ENCODE measurements around the gene TM2D3. TPM values are rescaled to one million over a fixed set of nuclear protein-coding genes. Genes with fewer than 3 reads are reported as not detected.

TM2D3 gene
- total and polyA plus RNA-seq, 10 of the 15 experiments (the other 5 are each of a cell fraction or from before 2014, with no cell fraction given) = 28.3 to 84.5 (median 45.0) TPM

GRCh38 chr15:101618851-101619614 is 33.1 kb downstream of the TM2D3 start:
- in situ Hi-C loops (cut with MboI) = no loop called here
- SMC1A ChIA-PET (ENCODE audit: uncharacterized antibody, unreplicated experiment) = no interaction called here
- H3K4me3 ChIP-seq = no peak overlapping the region
- H4K20me1 ChIP-seq (ENCODE audit: control insufficient read depth, insufficient read depth) = no peaks in the 10 kb centered on the region
- H3K9ac ChIP-seq (ENCODE audit: control insufficient read depth, insufficient read depth, low read length) = no peak overlapping the region
- TF ChIP-seq ZNF687 (IDR thresholded peaks at IDR 0.05) (no peak), ZSCAN29 (IDR thresholded peaks at IDR 0.05) (no peak), NFYB (IDR thresholded peaks at IDR 0.05; ENCODE audit: insufficient read depth, low read depth, low read length) (no peak), ATF7 (IDR thresholded peaks at IDR 0.05; ENCODE audit: low read depth) (no peak), IKZF2 (IDR thresholded peaks at IDR 0.05) (no peak), YY1 (IDR thresholded peaks at IDR 0.05; ENCODE audit: low read depth, low read length) (no peak)
- intact Hi-C loops (cut with micrococcal nuclease; ENCODE audit: unreplicated experiment) = no loop called here
- 88% methylated on average over 13 of the region's 13 CpGs for WGBS (ENCODE audit: insufficient coverage, insufficient replicate concordance, low lambda C conversion rate, missing lambda C conversion rate)
- RAD21 ChIA-PET (ENCODE audit: unreplicated experiment) = no interaction called here
- CTCF ChIA-PET = no interaction called here
- BruUV-seq (replicated peaks) = no TSS peak
- no peak overlapping the region for H3K27ac ChIP-seq (ENCODE audit: control insufficient read depth, insufficient read depth)
- no peak for FAIRE-seq
- POLR2A ChIA-PET = no interaction called here
- H3K4me2 ChIP-seq (ENCODE audit: control insufficient read depth, insufficient read depth) = no peak overlapping the region
- H3K9me3 ChIP-seq (replicated peaks; ENCODE audit: control insufficient read depth, insufficient read depth, low read length) = peaks cover 8% of the 10 kb centered on the region
- no peak overlapping the region for H2AFZ ChIP-seq (ENCODE audit: control insufficient read depth, low read depth, low read length)
- peaks cover 0 to 2% of the 10 kb centered on the region in 2 experiments; a peak in 1 of 4 replicates for H3K36me3 ChIP-seq (ENCODE audit: control insufficient read depth in 2 of 2, insufficient read depth in 2 of 2, low read length in 1 of 2)
- DNase-seq (ENCODE audit: low read depth, low spot score) = no peak
- H3K27me3 ChIP-seq (replicated peaks in 1 of 2; ENCODE audit: control insufficient read depth in 2 of 2, insufficient read depth in 2 of 2, low read length in 1 of 2) = no peaks in the 10 kb centered on the region
- H3K79me2 ChIP-seq (ENCODE audit: control insufficient read depth, insufficient read depth, low read length) = no peaks in the 10 kb centered on the region
- ATAC-seq = no peak
- peaks cover 15% of the 10 kb centered on the region for H3K4me1 ChIP-seq (ENCODE audit: control insufficient read depth, insufficient read depth, low read length)
